Hepatocyte (in vitro differentiated cells): ENCODE data around the gene PRX. TPM values are rescaled to one million over a fixed set of nuclear protein-coding genes. Genes with fewer than 3 reads are reported as not detected.
"Not testable (repeated sequence)": the region's sequence is repeated elsewhere in the genome, so short reads cannot be mapped to it uniquely, and the experiment has no call there.

ENCODE experiments used
- DNase-seq: peaks from one replicate; pipeline ENCODE4 v3.0.0-alpha.2; 2016; ENCODE audit warnings: low spot score
- H2AFZ ChIP-seq: fragments of 200-600 bp; sonication (generic); 2 replicates; pipeline ENCODE4 v1.6.0; 2016; ENCODE audit warnings: antibody characterized with exemption, mild to moderate bottlenecking
- H3K27ac ChIP-seq: fragments of 200-600 bp; sonication (generic); 2 replicates; pipeline ENCODE4 v1.5.1; 2016; ENCODE audit warnings: mild to moderate bottlenecking
- H3K27me3 ChIP-seq: fragments of 200-600 bp; sonication (generic); 2 replicates; pipeline ENCODE4 v1.6.1; 2016
- H3K36me3 ChIP-seq: fragments of 200-600 bp; sonication (generic); replicated peaks from 2 replicates; pipeline ENCODE4 v1.5.1; 2016; ENCODE audit warnings: low read depth; ENCODE audit not compliant: insufficient read depth
- H3K4me1 ChIP-seq: fragments of 200-600 bp; sonication (generic); 2 replicates; pipeline ENCODE4 v1.5.1; 2016; ENCODE audit warnings: mild to moderate bottlenecking, moderate library complexity; ENCODE audit not compliant: insufficient read depth
- H3K4me2 ChIP-seq: fragments of 200-600 bp; sonication (generic); 2 replicates; pipeline ENCODE4 v1.6.0; 2016
- H3K4me3 ChIP-seq: fragments of 200-600 bp; sonication (generic); 2 replicates; pipeline ENCODE4 v1.5.1; 2016; ENCODE audit warnings: mild to moderate bottlenecking
- H3K79me2 ChIP-seq: fragments of 200-600 bp; sonication (generic); 2 replicates; pipeline ENCODE4 v1.6.0; 2017; ENCODE audit warnings: mild to moderate bottlenecking
- H3K9me2 ChIP-seq: fragments of 200-600 bp; sonication (generic); replicated peaks from 2 replicates; pipeline ENCODE4 v1.6.0; 2017; ENCODE audit warnings: mild to moderate bottlenecking; ENCODE audit not compliant: insufficient read depth
- H3K9me3 ChIP-seq: fragments of 200-600 bp; sonication (generic); 2 replicates; pipeline ENCODE4 v1.5.1; 2016; ENCODE audit warnings: low read depth, mild to moderate bottlenecking
- H4K20me1 ChIP-seq: fragments of 200-600 bp; sonication (generic); 2 replicates; pipeline ENCODE4 v1.6.0; 2016; ENCODE audit warnings: mild to moderate bottlenecking; ENCODE audit not compliant: insufficient read depth, poor library complexity, severe bottlenecking
- CTCF ChIP-seq: fragments of 200-600 bp; sonication (generic); IDR thresholded peaks from 2 replicates; pipeline ENCODE4 v1.5.1; 2016; ENCODE audit warnings: antibody characterized with exemption, mild to moderate bottlenecking; ENCODE audit not compliant: poor library complexity
- EZH2 ChIP-seq: fragments of 200-600 bp; sonication (generic); IDR thresholded peaks from 2 replicates; pipeline ENCODE4 v1.6.1; 2016; ENCODE audit warnings: antibody characterized with exemption, mild to moderate bottlenecking, borderline replicate concordance
- EZH2phosphoT487 ChIP-seq: fragments of 200-600 bp; sonication (generic); IDR thresholded peaks from one replicate; pipeline ENCODE4 v1.6.1; 2018; ENCODE audit warnings: antibody characterized with exemption, mild to moderate bottlenecking, low read depth, moderate library complexity; ENCODE audit not compliant: unreplicated experiment, severe bottlenecking
- WGBS: methylation state at CpG from one replicate; pipeline ENCODE4 v1.1.6; 2016; ENCODE audit warnings: low lambda C conversion rate; ENCODE audit errors: missing lambda C conversion rate; 5-methylcytosine and 5-hydroxymethylcytosine counted together
- polyA plus RNA-seq: library from polyadenylated mRNA; unstranded; fragments of >200 nt; fragmentation: Nextera tagmentation; extraction: Ambion mirVana; gene quantifications from 2 replicates; pipeline ENCODE4 v1.2.1, GENCODE V29; 2016
- total RNA-seq: library from RNA; depleted of rRNA; stranded (reverse); fragments of >200 nt; gene quantifications from 2 replicates; pipeline ENCODE4 v1.2.3, GENCODE V29; 2014

Gene PRX
- total and polyA plus RNA-seq, 2 experiments from 2014 or later, result 0.80 to 1.9 TPM

- no peak overlapping the region for H3K27ac ChIP-seq
- WGBS, result 97% methylated on average over 5 of the region's 5 CpGs
- no peaks in the 10 kb centered on the region for H3K9me3 ChIP-seq
- H3K9me2 ChIP-seq, result no peaks in the 10 kb centered on the region
- no peak overlapping the region for H2AFZ ChIP-seq
- H3K4me1 ChIP-seq, result peaks cover under 1% of the 10 kb centered on the region
- no peak overlapping the region for H3K4me2 ChIP-seq
- H3K27me3 ChIP-seq, result no peaks in the 10 kb centered on the region
- TF ChIP-seq EZH2phosphoT487, result no peak
- TF ChIP-seq CTCF, result no peak
- no peak for TF ChIP-seq EZH2
- H4K20me1 ChIP-seq, result no peaks in the 10 kb centered on the region
- H3K4me3 ChIP-seq, result no peak overlapping the region
- DNase-seq, result no peak
- H3K36me3 ChIP-seq, result no peaks in the 10 kb centered on the region
- peaks cover 18% of the 10 kb centered on the region for H3K79me2 ChIP-seq
Observed at GRCh38 chr19:40371802-40372122, 41.4 kb downstream of the PRX start.

GRCh38 chr19:40370997-40371801 is 42.0 kb downstream of the PRX start:
- Histone ChIP-seq H3K4me3 (no peak overlapping the region), H4K20me1 (no peaks in the 10 kb centered on the region), H3K79me2 (peaks cover 23% of the 10 kb centered on the region), H2AFZ (no peak overlapping the region), H3K9me2 (no peaks in the 10 kb centered on the region), H3K9me3 (no peaks in the 10 kb centered on the region), H3K4me1 (peaks cover 6% of the 10 kb centered on the region), H3K27ac (no peak overlapping the region), H3K4me2 (no peak overlapping the region), H3K27me3 (no peaks in the 10 kb centered on the region), H3K36me3 (no peaks in the 10 kb centered on the region)
- TF ChIP-seq EZH2 (no peak), EZH2phosphoT487 (no peak), CTCF (no peak)
- DNase-seq, result no peak
- 91% methylated on average over 7 of the region's 7 CpGs for WGBS

GRCh38 chr19:40370253-40370652 is 42.9 kb downstream of the PRX start:
- H3K27me3 ChIP-seq, H3K27ac ChIP-seq, H3K4me2 ChIP-seq, H3K4me1 ChIP-seq, H3K9me3 ChIP-seq, H4K20me1 ChIP-seq, H3K9me2 ChIP-seq, H3K4me3 ChIP-seq, DNase-seq, H3K36me3 ChIP-seq, H2AFZ ChIP-seq: not testable (repeated sequence)
- H3K79me2 ChIP-seq, result peaks cover 27% of the 10 kb centered on the region
- 97% methylated on average over 3 of the region's 3 CpGs for WGBS

GRCh38 chr19:40369797-40370196 is 43.4 kb downstream of the PRX start:
- 91% methylated on average over 12 of the region's 12 CpGs for WGBS
- Histone ChIP-seq H3K79me2 (peaks cover 32% of the 10 kb centered on the region), H3K4me3 (no peak overlapping the region), H3K9me3 (no peaks in the 10 kb centered on the region), H3K27me3 (no peaks in the 10 kb centered on the region), H3K36me3 (no peaks in the 10 kb centered on the region), H3K4me2 (no peak overlapping the region), H3K27ac (no peak overlapping the region), H3K4me1 (peaks cover 13% of the 10 kb centered on the region), H4K20me1 (no peaks in the 10 kb centered on the region), H3K9me2 (no peaks in the 10 kb centered on the region), H2AFZ (no peak overlapping the region)
- TF ChIP-seq EZH2phosphoT487 (no peak), CTCF (no peak), EZH2 (no peak)
- DNase-seq, result no peak
